DOHH2 (cell line): ENCODE data around the gene PPARA.

ENCODE experiments used
- CTCF ChIP-seq: fragments of 200-600 bp; sonication (generic); IDR thresholded peaks from one replicate; pipeline ENCODE4 v1.5.1; 2014; ENCODE audit warnings: antibody characterized with exemption, mild to moderate bottlenecking, low read depth, low read length; ENCODE audit not compliant: poor library complexity, severe bottlenecking
- EZH2phosphoT487 ChIP-seq: fragments of 200-600 bp; sonication (generic); IDR thresholded peaks from 2 replicates; pipeline ENCODE4 v1.6.1; 2017; ENCODE audit warnings: borderline replicate concordance, mild to moderate bottlenecking, antibody characterized with exemption, low read length, moderate library complexity, mixed read lengths

GRCh38 chr22:46171940-46172339 lies 21.6 kb downstream of the PPARA start:
- no peak for TF ChIP-seq CTCF
- no peak for TF ChIP-seq EZH2phosphoT487
